Psoas muscle (tissue), 8 donors: ENCODE data around the gene DPEP1. TPM values are rescaled to one million over a fixed set of nuclear protein-coding genes. Genes with fewer than 3 reads are reported as not detected.
A peak's percentile ranks its signal among the peaks of the same experiment; 100 is the strongest.

Source experiments
- ATAC-seq, 4 donors: fragments of 200-7000 bp; cut with Tn5 transposase; one replicate each; pipeline ENCODE4 v1.9.1; 2020; ENCODE audit warnings: moderate library complexity in 3 of 4, mild to moderate bottlenecking in 2 of 4
- DNase-seq, 2 donors: peaks; one replicate each; pipeline ENCODE4 v3.0.0-alpha.2; 2020
- H3K27ac ChIP-seq: fragments of 200-600 bp; one replicate; pipeline ENCODE4 v1.8.0; 2022
- H3K27me3 ChIP-seq, 3 donors: fragments of 200-600 bp in 1 of 3; one replicate each; pipeline versions ENCODE4 v1.6.1 to v1.8.0; 2013 to 2022; ENCODE audit warnings: low read length in 2 of 3, mild to moderate bottlenecking in 2 of 3, moderate library complexity in 1 of 3; ENCODE audit not compliant: insufficient read depth in 3 of 3
- H3K36me3 ChIP-seq, 2 donors: fragments of 200-600 bp in 1 of 2; one replicate each; pipeline versions ENCODE4 v1.6.1 to v1.8.0; 2013 to 2022; ENCODE audit warnings: low read depth in 1 of 2, mild to moderate bottlenecking in 1 of 2, moderate library complexity in 1 of 2; ENCODE audit not compliant: insufficient read depth in 1 of 2
- H3K4me1 ChIP-seq: fragments of 200-600 bp; one replicate; pipeline ENCODE4 v1.8.0; 2022
- H3K4me3 ChIP-seq: fragments of 200-600 bp; one replicate; pipeline ENCODE4 v1.8.0; 2022; ENCODE audit warnings: mild to moderate bottlenecking
- H3K9me3 ChIP-seq: fragments of 200-600 bp; one replicate; pipeline ENCODE4 v1.8.0; 2022
- WGBS, 3 donors: extraction: QIAGEN DNeasy Blood & Tissue Kit; methylation state at CpG; one replicate each; pipeline versions ENCODE4 v1.1.6 to v1.1.7; 2013; 5-methylcytosine and 5-hydroxymethylcytosine counted together
- intact Hi-C, 2 donors: fragments of 100-400 bp; cut with DNase I; formaldehyde crosslinking; loops; one replicate each; pipeline versions ENCODE4 v1.11.0 to v1.14.2; 2022
- long read RNA-seq, 2 donors: library from polyadenylated mRNA; unstranded; transcript quantifications; one replicate each; pipeline ENCODE4 v2.0.0, GENCODE V29; 2021
- polyA plus RNA-seq, 3 donors: library from polyadenylated mRNA; stranded (reverse); fragments of 200-250 nt; gene quantifications; one replicate each; pipeline ENCODE4 v1.2.3, GENCODE V29; 2013
- total RNA-seq, 4 donors: library from RNA; stranded (reverse); fragmentation: NEBNext Ultra II Directional in 2 of 4; extraction: Animal tissue kit (Norgen Biotek cat#: 25700) in 2 of 4; gene quantifications; one replicate each; pipeline versions ENCODE4 v1.2.1 to v1.2.4, GENCODE V29; 2021 to 2023
- TF ChIP-seq, protein P1 (sequence below): fragments of 200-600 bp; IDR thresholded peaks from one replicate; pipeline ENCODE4 v1.8.0; 2022; ENCODE audit warnings: antibody characterized with exemption
- donor health status: healthy with polysubstance abuse.
- donor health status: DM: no; HTN: no; CAD: no; lungs with moderate emphysema.
- donor health status: Bipolar disorder and iron deficiency.
- donor health status: healthy.
- donor health status: DM: yes; HTN: yes; CAD: no.
- donor health status: DM: no; HTN: no; CAD: no.
- donor health status: DM: no; HTN: no; CAD: no.
- donor health status: DM: yes; HTN: yes; CAD: no.

Gene DPEP1
- total RNA-seq (not detected), polyA plus RNA-seq (under 1 TPM in 2 of 3 donors, not detected in 1; 0.04 to 0.16 TPM)
- long read RNA-seq, donor 1: 0 reads
- long read RNA-seq, donor 2: 0 reads

DNA sequence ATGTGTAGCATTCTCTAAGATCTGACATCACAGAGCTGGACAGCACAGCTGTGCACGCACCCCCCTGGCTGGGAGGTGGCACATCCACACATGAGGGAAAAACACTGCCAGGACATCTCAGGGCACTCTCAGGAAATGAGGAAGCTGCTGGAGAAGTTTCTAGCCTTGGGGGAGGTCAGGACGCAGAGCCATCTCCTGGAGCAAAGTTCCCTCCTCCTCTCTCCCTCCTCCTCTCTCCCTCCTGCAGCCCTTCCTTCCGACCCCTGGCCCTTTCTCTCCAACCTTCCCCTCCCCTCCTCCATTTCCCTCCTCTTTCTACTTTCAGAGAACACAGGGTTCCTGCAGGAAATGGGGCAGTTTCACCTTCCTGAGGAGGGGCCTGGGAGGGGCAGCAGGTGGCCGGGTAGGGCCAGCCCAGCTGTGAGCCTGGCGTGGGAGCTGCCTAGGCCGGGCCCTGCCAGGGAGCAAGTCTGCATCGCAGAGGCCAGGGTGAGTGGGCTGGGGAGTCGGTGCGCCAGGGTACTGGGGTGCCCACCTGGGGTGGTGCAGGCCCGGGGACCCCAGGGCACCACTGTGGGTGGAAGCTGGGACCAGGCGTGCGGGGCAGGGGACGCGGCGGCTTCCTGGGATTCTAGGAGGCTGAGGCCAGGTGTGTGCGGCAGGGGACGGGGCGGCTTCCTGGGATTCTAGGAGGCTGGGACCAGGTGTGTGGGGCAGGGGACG lies at the start of gene DPEP1:
DPEP1 (plus strand) TSS at position 412 of the 723 bp plus-strand sequence. CDS start 16,769 bp downstream, outside the sequence.
- no peak for DNase-seq
- no peak for ATAC-seq
- no peaks in the 10 kb centered on the region for H3K36me3 ChIP-seq
- 55 to 61% (median 58%) methylated on average over 19 of the region's 19 CpGs for WGBS, 3 donors
- H3K27me3 ChIP-seq: peaks cover 0 to 30% (median 5%) of the 10 kb centered on the region in 3 donors
- intact Hi-C loops: no loop called here
- H3K4me1 ChIP-seq: no peaks in the 10 kb centered on the region
- no peaks in the 10 kb centered on the region for H3K9me3 ChIP-seq
- TF ChIP-seq, protein P1, sequence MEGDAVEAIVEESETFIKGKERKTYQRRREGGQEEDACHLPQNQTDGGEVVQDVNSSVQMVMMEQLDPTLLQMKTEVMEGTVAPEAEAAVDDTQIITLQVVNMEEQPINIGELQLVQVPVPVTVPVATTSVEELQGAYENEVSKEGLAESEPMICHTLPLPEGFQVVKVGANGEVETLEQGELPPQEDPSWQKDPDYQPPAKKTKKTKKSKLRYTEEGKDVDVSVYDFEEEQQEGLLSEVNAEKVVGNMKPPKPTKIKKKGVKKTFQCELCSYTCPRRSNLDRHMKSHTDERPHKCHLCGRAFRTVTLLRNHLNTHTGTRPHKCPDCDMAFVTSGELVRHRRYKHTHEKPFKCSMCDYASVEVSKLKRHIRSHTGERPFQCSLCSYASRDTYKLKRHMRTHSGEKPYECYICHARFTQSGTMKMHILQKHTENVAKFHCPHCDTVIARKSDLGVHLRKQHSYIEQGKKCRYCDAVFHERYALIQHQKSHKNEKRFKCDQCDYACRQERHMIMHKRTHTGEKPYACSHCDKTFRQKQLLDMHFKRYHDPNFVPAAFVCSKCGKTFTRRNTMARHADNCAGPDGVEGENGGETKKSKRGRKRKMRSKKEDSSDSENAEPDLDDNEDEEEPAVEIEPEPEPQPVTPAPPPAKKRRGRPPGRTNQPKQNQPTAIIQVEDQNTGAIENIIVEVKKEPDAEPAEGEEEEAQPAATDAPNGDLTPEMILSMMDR: no peak
- no peak within 1 kb of the TSS for H3K27ac ChIP-seq
- H3K4me3 ChIP-seq: no peak within 1 kb of the TSS

DNA sequence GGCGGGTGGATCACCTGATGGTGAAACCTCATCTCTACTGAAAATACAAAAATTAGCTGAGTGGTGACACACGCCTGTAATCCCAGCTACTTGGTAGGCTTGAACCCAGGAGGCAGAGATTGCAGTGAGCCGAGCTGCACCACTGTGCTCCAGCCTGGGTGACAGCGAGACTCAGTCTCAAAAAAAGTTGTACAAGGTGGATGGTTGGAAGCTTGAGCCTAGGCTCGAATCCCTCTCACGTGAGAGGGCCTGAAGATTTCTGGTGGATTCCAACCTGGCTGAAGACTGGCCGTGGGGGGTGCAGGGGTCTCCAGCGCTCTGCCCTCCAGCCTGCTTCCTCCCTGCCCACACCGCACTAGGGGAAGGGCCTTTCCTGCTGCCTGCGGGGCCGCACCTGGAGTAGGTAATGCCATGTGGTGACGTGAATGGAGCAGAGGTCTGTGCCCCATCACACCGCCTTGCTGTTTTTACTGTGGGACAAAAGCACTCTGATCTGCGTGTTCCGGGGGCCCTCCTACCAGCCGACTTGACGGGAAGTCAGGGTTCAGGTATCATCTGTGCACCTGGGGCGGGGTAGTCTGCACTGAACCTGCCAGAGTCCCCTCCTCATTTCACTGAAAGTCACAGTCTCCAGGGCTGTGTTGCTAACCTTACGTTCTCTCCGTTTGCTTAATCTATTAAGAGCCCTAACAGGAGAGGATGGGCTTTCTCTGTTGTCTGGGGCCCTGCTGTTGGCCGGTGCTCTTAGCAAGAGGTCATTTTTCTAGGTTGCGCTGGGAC lies 48.8 kb upstream of the DPEP1 start:
- intact Hi-C loops: loop anchor here in 1 of 2 donors (5.0 kb wide), 1 partner anchor 37 kb away; no protein-coding TSS in a partner anchor
- Histone ChIP-seq H3K4me1 (peaks cover 44% of the 10 kb centered on the region), H3K27ac (peak overlapping the region; percentile 96), H3K27me3 (peaks cover 0 to 2% (median 0%) of the 10 kb centered on the region in 3 donors), H3K9me3 (no peaks in the 10 kb centered on the region), H3K4me3 (no peak overlapping the region), H3K36me3 (peaks cover 6 to 40% of the 10 kb centered on the region in 2 donors)
- TF ChIP-seq, protein P1: no peak
- WGBS, 3 donors: 63 to 73% (median 68%) methylated on average over 22 of the region's 22 CpGs
- DNase-seq: no peak
- ATAC-seq: no peak

DNA sequence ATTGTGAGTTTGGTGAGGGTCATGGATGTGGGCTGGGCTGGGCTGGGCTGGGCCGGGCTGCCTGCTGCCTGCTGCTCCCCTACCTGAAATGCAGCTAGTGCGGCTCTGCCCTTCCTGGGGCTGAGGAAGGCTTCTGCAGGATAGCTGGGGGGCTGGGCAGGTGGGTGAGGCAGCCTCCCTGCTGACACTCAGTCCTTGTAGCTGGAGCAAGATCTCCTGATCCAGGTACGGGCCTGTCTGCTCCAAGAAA lies 48.3 kb upstream of the DPEP1 start:
- Histone ChIP-seq H3K27me3 (peaks cover 0 to 7% (median 0%) of the 10 kb centered on the region in 3 donors), H3K27ac (no peak overlapping the region), H3K4me1 (peaks cover 41% of the 10 kb centered on the region), H3K36me3 (peaks cover 6 to 40% of the 10 kb centered on the region in 2 donors), H3K9me3 (no peaks in the 10 kb centered on the region), H3K4me3 (no peak overlapping the region)
- WGBS, 3 donors: 23 to 46% (median 35%) methylated on average over 3 of the region's 3 CpGs
- intact Hi-C loops: no loop called here
- ATAC-seq (no peak), DNase-seq (no peak)
- TF ChIP-seq, protein P1: no peak

DNA sequence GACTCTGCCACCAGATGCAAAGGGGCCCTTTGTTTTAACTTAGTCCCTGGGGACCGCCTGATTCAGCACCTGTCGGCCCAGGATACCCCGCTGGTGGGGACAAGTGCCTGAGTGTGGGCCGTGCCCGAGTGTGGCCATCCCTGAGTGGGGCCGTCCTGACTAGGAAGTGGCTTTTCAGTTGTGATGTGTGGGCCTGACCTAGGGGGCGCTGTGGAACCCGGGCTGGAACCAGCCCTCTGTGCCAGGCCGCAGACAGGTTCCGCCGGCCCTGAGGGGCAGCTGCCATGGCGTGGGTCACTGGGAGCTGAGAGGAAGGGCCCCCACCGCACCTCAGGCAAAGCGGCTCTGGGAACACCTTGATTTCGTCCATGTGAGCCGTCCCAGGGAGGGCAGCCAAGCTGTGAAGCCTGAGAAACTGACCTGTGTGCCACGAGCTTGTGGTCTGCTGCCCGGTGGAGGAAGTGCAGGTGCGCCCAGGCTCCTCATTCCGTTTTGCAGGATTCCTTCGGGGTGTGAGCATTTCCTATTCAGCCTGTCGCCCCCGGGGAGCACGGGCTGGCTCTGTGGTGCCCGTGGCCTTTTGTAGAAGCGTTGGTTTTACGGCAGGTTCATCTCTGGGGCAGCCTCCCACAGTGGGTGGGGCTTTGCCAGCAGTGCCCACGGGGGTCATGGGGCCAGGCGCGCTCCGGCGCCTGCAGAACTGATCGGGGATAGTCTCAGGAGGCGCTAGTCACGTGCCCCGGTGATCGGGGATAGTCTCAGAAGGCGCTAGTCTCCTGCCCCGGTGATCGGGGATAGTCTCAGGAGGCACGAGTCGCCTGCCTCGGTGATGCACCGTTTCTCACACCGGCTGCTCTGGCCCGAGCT lies 47.7 kb upstream of the DPEP1 start:
- H3K27ac ChIP-seq: no peak overlapping the region
- H3K27me3 ChIP-seq: peaks cover 0 to 11% (median 0%) of the 10 kb centered on the region in 3 donors
- peaks cover 6 to 40% of the 10 kb centered on the region in 2 donors for H3K36me3 ChIP-seq
- H3K4me3 ChIP-seq: peak overlapping the region; percentile 43
- H3K4me1 ChIP-seq: peaks cover 41% of the 10 kb centered on the region
- H3K9me3 ChIP-seq: no peaks in the 10 kb centered on the region
- TF ChIP-seq, protein P1: peak; percentile 51
- intact Hi-C loops: no loop called here
- DNase-seq: peak; percentile 70 to 82
- peak; percentile 50 to 63 (median 56) for ATAC-seq
- WGBS, 3 donors: 4 to 6% (median 4%) methylated on average over 46 of the region's 46 CpGs
